Measurements from ENCODE around the gene RPRD1B. TPM values are rescaled to one million over a fixed set of nuclear protein-coding genes. Genes with fewer than 3 reads are reported as not detected.

Gene RPRD1B
- total and polyA plus RNA-seq, 2 of the 8 experiments (the other 6 are each of a cell fraction or from before 2014, with no cell fraction given): 10.3 to 20.9 TPM

DNA sequence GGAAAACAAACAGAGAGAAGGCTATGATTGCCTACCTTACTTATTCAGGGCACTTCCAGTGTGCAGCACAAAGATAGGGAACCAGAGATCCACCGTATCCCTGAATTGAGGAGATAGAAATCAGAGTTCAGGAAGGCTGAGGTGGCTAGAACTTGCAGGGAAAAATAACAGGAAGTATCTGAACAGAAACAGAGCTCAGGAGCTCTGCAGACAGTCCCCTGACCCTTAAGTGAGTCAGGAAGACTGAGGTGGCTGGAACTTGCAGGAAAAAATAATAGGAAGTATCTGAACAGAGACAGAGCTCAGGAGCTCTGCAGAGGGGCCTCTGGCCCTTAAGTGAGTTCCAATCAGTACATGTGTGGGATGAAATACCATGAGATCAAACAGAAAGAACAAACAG lies 65.4 kb downstream of the RPRD1B start (continued):
- TF ChIP-seq, protein P1, sequence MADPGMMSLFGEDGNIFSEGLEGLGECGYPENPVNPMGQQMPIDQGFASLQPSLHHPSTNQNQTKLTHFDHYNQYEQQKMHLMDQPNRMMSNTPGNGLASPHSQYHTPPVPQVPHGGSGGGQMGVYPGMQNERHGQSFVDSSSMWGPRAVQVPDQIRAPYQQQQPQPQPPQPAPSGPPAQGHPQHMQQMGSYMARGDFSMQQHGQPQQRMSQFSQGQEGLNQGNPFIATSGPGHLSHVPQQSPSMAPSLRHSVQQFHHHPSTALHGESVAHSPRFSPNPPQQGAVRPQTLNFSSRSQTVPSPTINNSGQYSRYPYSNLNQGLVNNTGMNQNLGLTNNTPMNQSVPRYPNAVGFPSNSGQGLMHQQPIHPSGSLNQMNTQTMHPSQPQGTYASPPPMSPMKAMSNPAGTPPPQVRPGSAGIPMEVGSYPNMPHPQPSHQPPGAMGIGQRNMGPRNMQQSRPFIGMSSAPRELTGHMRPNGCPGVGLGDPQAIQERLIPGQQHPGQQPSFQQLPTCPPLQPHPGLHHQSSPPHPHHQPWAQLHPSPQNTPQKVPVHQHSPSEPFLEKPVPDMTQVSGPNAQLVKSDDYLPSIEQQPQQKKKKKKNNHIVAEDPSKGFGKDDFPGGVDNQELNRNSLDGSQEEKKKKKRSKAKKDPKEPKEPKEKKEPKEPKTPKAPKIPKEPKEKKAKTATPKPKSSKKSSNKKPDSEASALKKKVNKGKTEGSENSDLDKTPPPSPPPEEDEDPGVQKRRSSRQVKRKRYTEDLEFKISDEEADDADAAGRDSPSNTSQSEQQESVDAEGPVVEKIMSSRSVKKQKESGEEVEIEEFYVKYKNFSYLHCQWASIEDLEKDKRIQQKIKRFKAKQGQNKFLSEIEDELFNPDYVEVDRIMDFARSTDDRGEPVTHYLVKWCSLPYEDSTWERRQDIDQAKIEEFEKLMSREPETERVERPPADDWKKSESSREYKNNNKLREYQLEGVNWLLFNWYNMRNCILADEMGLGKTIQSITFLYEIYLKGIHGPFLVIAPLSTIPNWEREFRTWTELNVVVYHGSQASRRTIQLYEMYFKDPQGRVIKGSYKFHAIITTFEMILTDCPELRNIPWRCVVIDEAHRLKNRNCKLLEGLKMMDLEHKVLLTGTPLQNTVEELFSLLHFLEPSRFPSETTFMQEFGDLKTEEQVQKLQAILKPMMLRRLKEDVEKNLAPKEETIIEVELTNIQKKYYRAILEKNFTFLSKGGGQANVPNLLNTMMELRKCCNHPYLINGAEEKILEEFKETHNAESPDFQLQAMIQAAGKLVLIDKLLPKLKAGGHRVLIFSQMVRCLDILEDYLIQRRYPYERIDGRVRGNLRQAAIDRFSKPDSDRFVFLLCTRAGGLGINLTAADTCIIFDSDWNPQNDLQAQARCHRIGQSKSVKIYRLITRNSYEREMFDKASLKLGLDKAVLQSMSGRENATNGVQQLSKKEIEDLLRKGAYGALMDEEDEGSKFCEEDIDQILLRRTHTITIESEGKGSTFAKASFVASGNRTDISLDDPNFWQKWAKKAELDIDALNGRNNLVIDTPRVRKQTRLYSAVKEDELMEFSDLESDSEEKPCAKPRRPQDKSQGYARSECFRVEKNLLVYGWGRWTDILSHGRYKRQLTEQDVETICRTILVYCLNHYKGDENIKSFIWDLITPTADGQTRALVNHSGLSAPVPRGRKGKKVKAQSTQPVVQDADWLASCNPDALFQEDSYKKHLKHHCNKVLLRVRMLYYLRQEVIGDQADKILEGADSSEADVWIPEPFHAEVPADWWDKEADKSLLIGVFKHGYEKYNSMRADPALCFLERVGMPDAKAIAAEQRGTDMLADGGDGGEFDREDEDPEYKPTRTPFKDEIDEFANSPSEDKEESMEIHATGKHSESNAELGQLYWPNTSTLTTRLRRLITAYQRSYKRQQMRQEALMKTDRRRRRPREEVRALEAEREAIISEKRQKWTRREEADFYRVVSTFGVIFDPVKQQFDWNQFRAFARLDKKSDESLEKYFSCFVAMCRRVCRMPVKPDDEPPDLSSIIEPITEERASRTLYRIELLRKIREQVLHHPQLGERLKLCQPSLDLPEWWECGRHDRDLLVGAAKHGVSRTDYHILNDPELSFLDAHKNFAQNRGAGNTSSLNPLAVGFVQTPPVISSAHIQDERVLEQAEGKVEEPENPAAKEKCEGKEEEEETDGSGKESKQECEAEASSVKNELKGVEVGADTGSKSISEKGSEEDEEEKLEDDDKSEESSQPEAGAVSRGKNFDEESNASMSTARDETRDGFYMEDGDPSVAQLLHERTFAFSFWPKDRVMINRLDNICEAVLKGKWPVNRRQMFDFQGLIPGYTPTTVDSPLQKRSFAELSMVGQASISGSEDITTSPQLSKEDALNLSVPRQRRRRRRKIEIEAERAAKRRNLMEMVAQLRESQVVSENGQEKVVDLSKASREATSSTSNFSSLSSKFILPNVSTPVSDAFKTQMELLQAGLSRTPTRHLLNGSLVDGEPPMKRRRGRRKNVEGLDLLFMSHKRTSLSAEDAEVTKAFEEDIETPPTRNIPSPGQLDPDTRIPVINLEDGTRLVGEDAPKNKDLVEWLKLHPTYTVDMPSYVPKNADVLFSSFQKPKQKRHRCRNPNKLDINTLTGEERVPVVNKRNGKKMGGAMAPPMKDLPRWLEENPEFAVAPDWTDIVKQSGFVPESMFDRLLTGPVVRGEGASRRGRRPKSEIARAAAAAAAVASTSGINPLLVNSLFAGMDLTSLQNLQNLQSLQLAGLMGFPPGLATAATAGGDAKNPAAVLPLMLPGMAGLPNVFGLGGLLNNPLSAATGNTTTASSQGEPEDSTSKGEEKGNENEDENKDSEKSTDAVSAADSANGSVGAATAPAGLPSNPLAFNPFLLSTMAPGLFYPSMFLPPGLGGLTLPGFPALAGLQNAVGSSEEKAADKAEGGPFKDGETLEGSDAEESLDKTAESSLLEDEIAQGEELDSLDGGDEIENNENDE (IDR thresholded peaks at IDR 0.05; ENCODE audit: insufficient replicate concordance, low read length): no peak
- TF ChIP-seq CBX8 (IDR thresholded peaks at IDR 0.05; ENCODE audit: borderline replicate concordance, low read depth, low read length) (no peak), TCF12 (IDR thresholded peaks at IDR 0.05; ENCODE audit: low read depth, low read length) (no peak), POLR2A (IDR thresholded peaks at IDR 0.05; ENCODE audit: control extremely low read depth in 1 of 2, low read depth in 2 of 2, low read length in 2 of 2) (no peak), GABPA (IDR thresholded peaks at IDR 0.05; ENCODE audit: borderline replicate concordance, insufficient read depth, low read length) (no peak), PHF8 (conservative IDR thresholded peaks at IDR 0.05; ENCODE audit: low read depth, low read length) (no peak), CEBPB (IDR thresholded peaks at IDR 0.05; ENCODE audit: low read depth, low read length) (no peak), YY1 (IDR thresholded peaks at IDR 0.05; ENCODE audit: low read depth, low read length) (no peak), RNF2 (IDR thresholded peaks at IDR 0.05; ENCODE audit: borderline replicate concordance, low read depth, low read length, missing control alignments, poor library complexity, severe bottlenecking) (no peak)
